Fibroblast of pulmonary artery (primary cell): ENCODE data around the gene LAMP1.

Experiments used
- DNase-seq: peaks from one replicate; pipeline ENCODE4 v3.0.0-alpha.2; 2010; ENCODE audit warnings: low read depth
- H3K4me3 ChIP-seq: replicated peaks from 2 replicates; pipeline ENCODE4 v1.5.1; 2011; ENCODE audit warnings: low read depth, mild to moderate bottlenecking, control low read depth, low read length, moderate library complexity
- CTCF ChIP-seq: IDR thresholded peaks from 2 replicates; pipeline ENCODE4 v1.5.1; 2011; ENCODE audit warnings: mild to moderate bottlenecking, control low read depth, low read length, inconsistent platforms; ENCODE audit errors: missing control alignments

LAMP1 gene

GRCh38 chr13:113355621-113356020 lies 58.6 kb downstream of the LAMP1 start:
- DNase-seq: no peak
- TF ChIP-seq CTCF: no peak
- H3K4me3 ChIP-seq: no peak overlapping the region

- no peak overlapping the region for H3K4me3 ChIP-seq
- DNase-seq: no peak
- TF ChIP-seq CTCF: no peak
These were observed 59.6 kb downstream of the LAMP1 start for GRCh38 chr13:113356596-113356995.

GRCh38 chr13:113357529-113357928 lies 60.5 kb downstream of the LAMP1 start:
- peak; percentile 18 for DNase-seq
- H3K4me3 ChIP-seq: no peak overlapping the region
- no peak for TF ChIP-seq CTCF

- H3K4me3 ChIP-seq: no peak overlapping the region
- no peak for DNase-seq
- no peak for TF ChIP-seq CTCF
These were observed 61.7 kb downstream of the LAMP1 start for GRCh38 chr13:113358653-113359190.

GRCh38 chr13:113359571-113359970 lies 62.5 kb downstream of the LAMP1 start:
- no peak overlapping the region for H3K4me3 ChIP-seq
- no peak for DNase-seq
- TF ChIP-seq CTCF: no peak

GRCh38 chr13:113360446-113360845 lies 63.4 kb downstream of the LAMP1 start:
- no peak for DNase-seq
- H3K4me3 ChIP-seq: no peak overlapping the region
- no peak for TF ChIP-seq CTCF

- TF ChIP-seq CTCF: no peak
- DNase-seq: no peak
- H3K4me3 ChIP-seq: no peak overlapping the region
These were observed 64.4 kb downstream of the LAMP1 start for GRCh38 chr13:113361406-113361805.
